ENCODE measurements around the gene NPHP4. TPM values are rescaled to one million over a fixed set of nuclear protein-coding genes. Genes with fewer than 3 reads are reported as not detected.

NPHP4 gene
- total and polyA plus RNA-seq, 2 donors (not counting 3 experiments of a cell fraction or from before 2014, with no cell fraction given), result 4.4 to 11.7 TPM

DNA sequence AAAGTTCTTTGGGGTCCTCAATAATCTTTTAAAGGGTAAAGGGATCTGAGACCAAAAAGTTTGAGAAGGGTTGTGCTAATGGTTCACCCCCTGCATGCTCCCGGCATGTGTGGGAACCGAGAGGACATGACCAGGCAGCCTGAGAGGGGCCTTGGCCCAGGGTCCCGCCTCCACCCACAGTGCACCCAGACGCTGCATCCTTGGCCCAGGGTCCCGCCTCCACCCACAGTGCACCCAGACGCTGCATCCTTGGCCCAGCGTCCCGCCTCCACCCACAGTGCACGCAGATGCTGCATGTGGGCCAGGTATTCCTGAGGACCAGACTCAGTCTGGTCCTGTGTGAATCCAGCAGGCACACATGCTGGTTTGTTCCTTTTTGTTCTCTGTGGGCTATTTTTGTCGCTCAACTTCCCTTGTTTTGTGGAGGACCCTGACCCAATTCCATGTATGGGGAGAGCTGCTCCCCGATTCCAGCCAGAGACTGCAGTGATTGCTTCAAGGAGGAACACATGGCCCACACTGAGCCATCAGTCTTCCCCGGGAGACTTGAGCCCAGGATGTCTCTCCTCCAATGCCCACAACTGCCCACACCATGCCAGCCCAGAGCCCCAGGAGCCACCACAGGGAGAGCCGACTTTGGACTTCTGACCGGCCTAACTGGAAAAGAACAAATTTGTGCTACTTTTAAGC lies 3.5 kb downstream of the NPHP4 start:
- no peak overlapping the region for H2AFZ ChIP-seq (ENCODE audit: low read depth, low read length)
- dilution Hi-C loops (cut with MboI; ENCODE audit: extremely low pct_ligation_motif_present, low sequenced_read_pairs) (no loop called here), intact Hi-C loops (cut with micrococcal nuclease) (no loop called here)
- no peak overlapping the region for H3K9ac ChIP-seq (replicated peaks; ENCODE audit: extremely low read depth, insufficient read depth, low read length)
- ChIA-PET CTCF (no interaction called here), POLR2A (no interaction called here)
- no peaks in the 10 kb centered on the region for H3K79me2 ChIP-seq (ENCODE audit: control insufficient read depth, insufficient read depth, low read length)
- peaks cover 9% of the 10 kb centered on the region for H3K4me1 ChIP-seq (ENCODE audit: control insufficient read depth, extremely low read depth, insufficient read depth, low read length)
- no peaks in the 10 kb centered on the region for H3K36me3 ChIP-seq (ENCODE audit: control insufficient read depth in 2 of 2, extremely low read depth in 1 of 2, insufficient read depth in 2 of 2, low read length in 2 of 2)
- no peaks in the 10 kb centered on the region for H3K9me1 ChIP-seq (replicated peaks; ENCODE audit: control insufficient read depth, extremely low read depth, insufficient read depth, low read length)
- no TSS peak for BruUV-seq (replicated peaks)
- no peaks in the 10 kb centered on the region for H3K9me3 ChIP-seq (replicated peaks; ENCODE audit: control insufficient read depth, insufficient read depth, low read length)
- H3K4me2 ChIP-seq (ENCODE audit: insufficient read depth, low read length), result no peak overlapping the region
- FAIRE-seq, result no peak
- no peaks in the 10 kb centered on the region for H3K27me3 ChIP-seq (ENCODE audit: control insufficient read depth in 2 of 2, insufficient read depth in 2 of 2, low read length in 2 of 2)
- no peak overlapping the region for H3K27ac ChIP-seq (ENCODE audit: insufficient read depth, low read depth, low read length)
- no peak overlapping the region for H3K4me3 ChIP-seq (replicated peaks in 1 of 3; ENCODE audit: insufficient read depth in 1 of 3, low read depth in 1 of 3, low read length in 3 of 3)
- H4K20me1 ChIP-seq (replicated peaks; ENCODE audit: control insufficient read depth, extremely low read depth, insufficient read depth, low read length), result no peaks in the 10 kb centered on the region
- no peak for TF ChIP-seq JUN (IDR thresholded peaks at IDR 0.05; ENCODE audit: borderline replicate concordance, insufficient read depth, insufficient read length, low read depth)
- TF ChIP-seq POLR2AphosphoS5 (IDR thresholded peaks at IDR 0.05; ENCODE audit: insufficient read depth, low read depth, low read length), result no peak
- TF ChIP-seq, protein P1, sequence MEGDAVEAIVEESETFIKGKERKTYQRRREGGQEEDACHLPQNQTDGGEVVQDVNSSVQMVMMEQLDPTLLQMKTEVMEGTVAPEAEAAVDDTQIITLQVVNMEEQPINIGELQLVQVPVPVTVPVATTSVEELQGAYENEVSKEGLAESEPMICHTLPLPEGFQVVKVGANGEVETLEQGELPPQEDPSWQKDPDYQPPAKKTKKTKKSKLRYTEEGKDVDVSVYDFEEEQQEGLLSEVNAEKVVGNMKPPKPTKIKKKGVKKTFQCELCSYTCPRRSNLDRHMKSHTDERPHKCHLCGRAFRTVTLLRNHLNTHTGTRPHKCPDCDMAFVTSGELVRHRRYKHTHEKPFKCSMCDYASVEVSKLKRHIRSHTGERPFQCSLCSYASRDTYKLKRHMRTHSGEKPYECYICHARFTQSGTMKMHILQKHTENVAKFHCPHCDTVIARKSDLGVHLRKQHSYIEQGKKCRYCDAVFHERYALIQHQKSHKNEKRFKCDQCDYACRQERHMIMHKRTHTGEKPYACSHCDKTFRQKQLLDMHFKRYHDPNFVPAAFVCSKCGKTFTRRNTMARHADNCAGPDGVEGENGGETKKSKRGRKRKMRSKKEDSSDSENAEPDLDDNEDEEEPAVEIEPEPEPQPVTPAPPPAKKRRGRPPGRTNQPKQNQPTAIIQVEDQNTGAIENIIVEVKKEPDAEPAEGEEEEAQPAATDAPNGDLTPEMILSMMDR (IDR thresholded peaks at IDR 0.05; ENCODE audit: extremely low read depth in 1 of 2, insufficient read depth in 1 of 2, low read depth in 1 of 2, low read length in 2 of 2), result no peak
- TF ChIP-seq GATA2 (IDR thresholded peaks at IDR 0.05; ENCODE audit: insufficient read depth, insufficient read length, low read depth, low read length), result no peak
- no peak for TF ChIP-seq POLR2A (IDR thresholded peaks at IDR 0.05; ENCODE audit: low read depth, low read length)
- TF ChIP-seq, protein P2, sequence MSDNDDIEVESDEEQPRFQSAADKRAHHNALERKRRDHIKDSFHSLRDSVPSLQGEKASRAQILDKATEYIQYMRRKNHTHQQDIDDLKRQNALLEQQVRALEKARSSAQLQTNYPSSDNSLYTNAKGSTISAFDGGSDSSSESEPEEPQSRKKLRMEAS (IDR thresholded peaks at IDR 0.05; ENCODE audit: insufficient read depth, insufficient read length), result no peak
- no peak for TF ChIP-seq EZH2 (IDR thresholded peaks at IDR 0.05; ENCODE audit: borderline replicate concordance, low read depth, low read length, severe bottlenecking)
- no peak for TF ChIP-seq MYC (IDR thresholded peaks at IDR 0.05; ENCODE audit: low read depth, low read length)
- TF ChIP-seq FOS (IDR thresholded peaks at IDR 0.05; ENCODE audit: borderline replicate concordance, insufficient read depth, low read length), result no peak
- DNase-seq (ENCODE audit: low read depth, low spot score), result no peak

All from endothelial cell of umbilical vein (primary cell).